Measurements from ENCODE around the gene ZMAT5.

- TF ChIP-seq CTCF (IDR thresholded peaks at IDR 0.05) (no peak), POLR2A (IDR thresholded peaks at IDR 0.05) (no peak)
These were observed 24.9 kb downstream of the ZMAT5 start for GRCh38 chr22:29741926-29742325.
